A673 (cell line): ENCODE data around the gene PLIN5. TPM values are rescaled to one million over a fixed set of nuclear protein-coding genes. Genes with fewer than 3 reads are reported as not detected.
"Not testable (repeated sequence)": the region's sequence is repeated elsewhere in the genome, so short reads cannot be mapped to it uniquely, and the experiment has no call there.

Experiments used
- BruUV-seq: library from RNA; stranded (reverse); fragments of 400-500 nt; replicated peaks from 2 replicates; lab custom pipeline; 2021; lab: Mats Ljungman, UMichigan
- CTCF ChIA-PET: fragments of 300-600 bp; sonication (Branson Sonifier 250); formaldehyde crosslinking; loops from one replicate; lab custom pipeline; 2022; ENCODE audit warnings: antibody characterized with exemption; lab: Charles Lee
- POLR2A ChIA-PET: fragments of 300-600 bp; sonication (Branson Sonifier 250); formaldehyde crosslinking; loops from one replicate; lab custom pipeline; 2022; ENCODE audit warnings: antibody characterized with exemption; ENCODE audit not compliant: low non-redundant PET; lab: Charles Lee
- DNase-seq: peaks from one replicate; pipeline ENCODE4 v3.0.0-alpha.2; 2015; ENCODE audit warnings: low spot score
- H3K27ac ChIP-seq: fragments of 200-600 bp; sonication (generic); 2 replicates; pipeline ENCODE4 v1.5.1; 2016; ENCODE audit warnings: mixed run types, low read depth, mild to moderate bottlenecking, mixed read lengths, antibody characterized with exemption, low read length; ENCODE audit not compliant: poor library complexity, severe bottlenecking
- H3K27me3 ChIP-seq: fragments of 200-600 bp; sonication (generic); replicated peaks from 2 replicates; pipeline ENCODE4 v1.6.1; 2017; ENCODE audit warnings: mixed run types, low read depth, mild to moderate bottlenecking, mixed read lengths, antibody characterized with exemption, low read length; ENCODE audit not compliant: insufficient read depth, poor library complexity
- H3K36me3 ChIP-seq: fragments of 200-600 bp; sonication (generic); 2 replicates; pipeline ENCODE4 v1.6.1; 2016; ENCODE audit warnings: mixed run types, mild to moderate bottlenecking, mixed read lengths, antibody characterized with exemption, low read length; ENCODE audit not compliant: insufficient read depth, poor library complexity, severe bottlenecking
- H3K4me1 ChIP-seq: fragments of 200-600 bp; sonication (generic); 2 replicates; pipeline ENCODE4 v1.6.1; 2017; ENCODE audit warnings: mixed run types, mild to moderate bottlenecking, mixed read lengths, antibody characterized with exemption, low read length; ENCODE audit not compliant: insufficient read depth, poor library complexity, severe bottlenecking
- H3K4me3 ChIP-seq: fragments of 200-600 bp; sonication (generic); 2 replicates; pipeline ENCODE4 v1.5.1; 2016; ENCODE audit warnings: low read depth, mixed run types, mild to moderate bottlenecking, mixed read lengths, low read length; ENCODE audit not compliant: poor library complexity, severe bottlenecking
- H3K9me3 ChIP-seq: fragments of 200-600 bp; sonication (generic); 2 replicates; pipeline ENCODE4 v1.6.1; 2016; ENCODE audit warnings: mixed run types, low read depth, mild to moderate bottlenecking, mixed read lengths, antibody characterized with exemption, low read length; ENCODE audit not compliant: poor library complexity, severe bottlenecking
- CTCF ChIP-seq: fragments of 300-800, 200-600 bp; sonication (generic); conservative IDR thresholded peaks from 2 replicates; pipeline ENCODE4 v1.5.1; 2017; ENCODE audit warnings: low read depth, mild to moderate bottlenecking, antibody characterized with exemption, low read length, moderate library complexity, mixed read lengths
- EZH2 ChIP-seq: fragments of 200-600 bp; sonication (generic); IDR thresholded peaks from 2 replicates; pipeline ENCODE4 v1.6.1; 2017; ENCODE audit warnings: borderline replicate concordance, low read depth, mild to moderate bottlenecking, mixed read lengths, antibody characterized with exemption, low read length; ENCODE audit not compliant: poor library complexity, severe bottlenecking
- intact Hi-C: fragments of 100-400 bp; cut with micrococcal nuclease; formaldehyde crosslinking; loops from one replicate; pipeline ENCODE4 v1.10.0; 2022; ENCODE audit not compliant: unreplicated experiment
- total RNA-seq: library from RNA; stranded (reverse); gene quantifications from 2 replicates; pipeline ENCODE4 v1.2.3, GENCODE V29; 2021

PLIN5 gene
- total RNA-seq, 1 experiment from 2014 or later = 3.0 TPM

DNA sequence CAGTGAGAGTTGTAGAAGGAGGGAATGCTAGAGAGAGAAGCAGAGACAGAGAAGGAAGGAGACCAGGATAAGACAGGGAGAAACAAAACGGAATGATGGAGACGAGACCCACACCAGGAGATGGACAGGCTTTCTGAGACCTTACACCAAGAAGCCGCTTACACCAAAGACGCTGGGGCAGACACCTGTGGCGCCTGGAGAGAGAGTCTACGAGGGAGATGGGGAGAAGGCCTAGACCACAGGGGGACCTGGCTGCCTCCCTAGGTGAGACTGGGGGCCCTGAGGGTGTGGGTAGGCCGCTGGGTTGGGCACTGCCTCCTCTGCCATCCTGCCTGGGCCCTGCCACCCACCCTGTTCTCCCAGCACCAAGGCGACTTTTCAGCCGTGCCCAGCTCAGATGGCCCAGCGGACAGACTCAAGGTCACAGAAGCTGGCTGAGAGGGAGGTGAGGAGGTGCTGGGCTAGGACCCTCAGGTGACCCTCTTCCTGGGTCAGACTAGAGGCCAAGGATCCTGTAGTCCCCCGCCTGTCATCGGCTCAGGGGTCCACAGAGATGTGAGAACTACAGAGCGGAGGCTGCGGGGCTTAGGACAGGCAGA, 5.0 kb downstream of the PLIN5 start:
- no peak for DNase-seq
- TF ChIP-seq CTCF = no peak
- no peak for TF ChIP-seq EZH2
- Histone ChIP-seq H3K36me3 (no peaks in the 10 kb centered on the region), H3K4me1 (peaks cover 6% of the 10 kb centered on the region), H3K9me3 (no peaks in the 10 kb centered on the region), H3K27ac (no peak overlapping the region), H3K27me3 (no peaks in the 10 kb centered on the region), H3K4me3 (no peak overlapping the region)
- no TSS peak for BruUV-seq
- CTCF ChIA-PET = no interaction called here
- intact Hi-C loops = loop anchor here (5.0 kb wide), 1 partner anchor 263 kb away; no protein-coding TSS in a partner anchor
- POLR2A ChIA-PET = no interaction called here

GRCh38 chr19:4528843-4529242, 6.2 kb downstream of the PLIN5 start:
- Histone ChIP-seq H3K4me3 (no peak overlapping the region), H3K9me3 (no peaks in the 10 kb centered on the region), H3K27me3 (no peaks in the 10 kb centered on the region), H3K36me3 (no peaks in the 10 kb centered on the region), H3K4me1 (no peaks in the 10 kb centered on the region), H3K27ac (no peak overlapping the region)
- BruUV-seq = no TSS peak
- TF ChIP-seq EZH2 = no peak
- no peak for TF ChIP-seq CTCF
- intact Hi-C loops = loop anchor here (5.0 kb wide), 1 partner anchor 262 kb away; no protein-coding TSS in a partner anchor
- DNase-seq = no peak
- ChIA-PET CTCF (no interaction called here), POLR2A (no interaction called here)

GRCh38 chr19:4527377-4527776, 7.6 kb downstream of the PLIN5 start:
- H3K4me1 ChIP-seq, H3K36me3 ChIP-seq, POLR2A ChIA-PET, CTCF ChIA-PET, BruUV-seq, H3K27me3 ChIP-seq, H3K9me3 ChIP-seq, DNase-seq, H3K4me3 ChIP-seq, H3K27ac ChIP-seq: not testable (repeated sequence)
- intact Hi-C loops = loop anchor here (5.0 kb wide), 1 partner anchor 260 kb away; no protein-coding TSS in a partner anchor
